Measurements from ENCODE around the gene DNER.
"Not testable (repeated sequence)": the region's sequence is repeated elsewhere in the genome, so short reads cannot be mapped to it uniquely, and the experiment has no call there.

The DNER gene

DNA sequence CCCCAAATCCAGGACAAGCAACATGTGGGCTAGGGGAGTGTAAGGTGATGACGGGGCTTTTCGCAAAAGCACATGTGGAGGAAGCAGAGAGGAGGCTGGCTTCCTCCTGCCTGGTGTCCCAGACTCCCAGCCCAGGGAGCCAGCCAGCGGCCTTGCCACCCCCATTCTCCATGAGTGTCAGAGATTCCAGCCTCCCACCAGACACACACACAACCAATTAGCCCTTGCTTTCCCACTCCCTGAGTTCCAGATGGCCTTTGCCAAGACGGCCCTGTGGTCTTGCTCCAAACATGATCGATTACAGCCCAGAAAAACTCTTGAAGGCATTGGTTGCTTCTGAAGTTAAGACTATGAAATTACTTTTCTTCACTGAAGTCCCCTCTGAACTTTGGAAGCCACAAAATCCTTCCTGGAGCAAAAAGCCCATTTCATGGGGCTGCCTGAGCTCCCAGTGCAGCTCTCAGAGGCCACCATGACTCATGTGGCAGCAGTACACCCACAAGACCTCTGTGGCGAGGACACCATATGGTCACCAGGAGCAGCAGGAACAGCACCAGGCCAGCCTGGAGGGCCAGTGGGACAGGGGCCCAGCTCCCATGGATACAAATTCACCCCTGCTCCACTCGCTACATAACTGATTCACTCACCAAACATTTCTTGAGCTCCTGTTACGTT is 374.1 kb downstream of the DNER start:
- DNase-seq (ENCODE audit: insufficient read length, low spot score) (peak; percentile 21), FAIRE-seq (no peak)
- TF ChIP-seq POLR2A (IDR thresholded peaks at IDR 0.05; ENCODE audit: low read depth, low read length) = no peak

DNA sequence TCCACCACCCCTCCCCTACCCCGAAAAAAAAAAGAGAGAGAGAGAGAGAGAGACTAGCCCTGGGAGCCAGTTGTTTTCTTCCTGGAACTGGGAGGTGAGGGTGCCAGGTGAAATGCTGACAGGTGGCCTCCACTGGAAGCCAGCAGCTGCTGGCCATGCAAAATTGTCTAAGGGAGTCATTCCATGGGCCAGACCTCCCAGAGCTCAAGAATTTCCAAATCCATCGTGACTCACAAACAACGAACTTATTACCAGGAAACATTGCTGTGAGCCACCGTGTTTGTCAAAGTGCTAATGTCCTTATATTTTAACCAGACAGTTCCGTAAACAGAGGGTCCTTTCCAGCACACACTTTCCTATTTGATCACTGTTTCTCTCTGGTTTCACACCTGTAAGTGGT is 374.7 kb downstream of the DNER start:
- no peak for DNase-seq (ENCODE audit: insufficient read length, low spot score)
- FAIRE-seq = no peak
- TF ChIP-seq POLR2A (IDR thresholded peaks at IDR 0.05; ENCODE audit: low read depth, low read length) = no peak

DNA sequence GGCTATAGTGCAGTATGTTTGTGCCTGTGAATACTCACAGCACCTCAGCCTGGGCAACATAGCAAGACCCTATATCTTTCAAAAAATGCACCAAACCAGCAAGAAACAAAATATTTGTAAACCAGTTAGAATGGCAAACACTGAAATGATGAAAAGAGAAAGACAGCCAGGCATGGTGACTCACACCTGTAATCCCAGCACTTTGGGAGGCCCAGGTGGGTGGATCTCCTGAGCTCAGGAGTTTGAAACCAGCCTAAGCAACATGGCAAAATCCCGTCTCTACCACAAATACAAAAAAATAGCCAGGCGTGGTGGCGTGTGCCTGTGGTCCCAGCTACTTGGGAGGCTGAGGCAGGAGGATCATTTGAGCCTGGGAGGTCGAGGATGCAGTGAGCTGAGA is 375.2 kb downstream of the DNER start:
- FAIRE-seq; DNase-seq (ENCODE audit: insufficient read length, low spot score): not testable (repeated sequence)

DNA sequence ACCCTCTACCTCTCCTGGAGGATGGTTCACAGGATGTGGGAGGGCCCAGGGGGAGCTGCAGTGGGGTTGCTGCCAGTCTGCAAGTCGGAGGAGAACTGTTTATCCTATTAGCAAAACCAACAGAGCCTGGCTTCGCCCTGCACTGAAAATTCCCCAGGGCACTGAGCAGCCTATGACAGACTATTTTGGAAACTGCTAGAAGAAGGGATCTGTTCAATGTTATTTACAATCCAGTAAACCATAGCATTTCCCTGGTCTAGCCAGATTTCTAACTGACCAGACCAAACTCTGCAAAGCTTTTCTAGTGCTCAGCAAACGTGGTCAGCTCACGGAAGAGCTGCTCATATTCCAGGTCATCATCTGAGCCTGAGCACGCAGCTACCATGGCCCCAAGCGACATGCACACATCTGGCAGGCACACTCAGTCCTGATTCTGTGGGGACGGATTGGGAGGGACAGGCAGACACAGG is 378.4 kb downstream of the DNER start:
- no peak for DNase-seq (ENCODE audit: insufficient read length, low spot score)
- TF ChIP-seq POLR2A (IDR thresholded peaks at IDR 0.05; ENCODE audit: low read depth, low read length) = no peak
- FAIRE-seq = no peak

DNA sequence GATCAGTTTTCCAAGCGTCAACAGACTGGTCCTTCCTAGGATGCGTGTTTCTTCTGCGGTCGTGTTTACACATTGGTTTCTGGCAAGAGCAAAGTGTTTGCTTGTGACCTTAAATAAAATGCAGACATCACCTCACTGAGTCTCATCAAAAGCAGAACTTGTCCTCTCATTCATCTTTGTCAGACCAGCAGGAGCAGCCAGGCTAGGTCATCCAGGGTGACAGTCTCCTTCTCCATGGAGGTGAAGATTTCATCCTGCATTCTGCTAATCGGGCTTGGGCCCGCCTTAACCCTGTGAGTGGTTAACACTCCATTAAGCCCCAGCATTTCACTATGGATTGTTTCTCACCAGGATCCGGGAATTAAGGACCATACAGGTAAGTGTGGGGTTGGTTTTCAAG is 379.0 kb downstream of the DNER start:
- no peak for TF ChIP-seq POLR2A (IDR thresholded peaks at IDR 0.05; ENCODE audit: low read depth, low read length)
- DNase-seq (ENCODE audit: insufficient read length, low spot score) = no peak
- no peak for FAIRE-seq

DNA sequence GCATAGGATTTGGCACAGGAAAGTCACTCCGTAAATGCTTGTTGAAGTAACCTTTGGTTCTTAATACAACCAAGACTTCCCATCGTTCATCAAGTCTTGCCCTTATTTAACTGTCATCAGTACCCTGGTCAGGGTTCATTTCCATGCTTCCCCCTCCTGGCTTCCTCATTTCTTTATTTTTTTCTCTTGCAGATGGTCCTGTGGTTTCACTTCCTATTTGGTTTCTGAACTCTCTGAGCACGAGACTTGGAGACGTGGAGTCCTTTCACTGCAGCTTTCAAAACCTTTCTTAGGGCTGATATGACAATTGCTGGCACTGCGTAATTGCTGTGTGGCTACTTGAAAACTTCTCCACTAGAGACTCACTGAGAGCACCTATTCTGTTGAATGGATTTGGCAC is 383.4 kb downstream of the DNER start:
- DNase-seq (ENCODE audit: insufficient read length, low spot score) = no peak
- FAIRE-seq = no peak
- no peak for TF ChIP-seq POLR2A (IDR thresholded peaks at IDR 0.05; ENCODE audit: low read depth, low read length)

DNA sequence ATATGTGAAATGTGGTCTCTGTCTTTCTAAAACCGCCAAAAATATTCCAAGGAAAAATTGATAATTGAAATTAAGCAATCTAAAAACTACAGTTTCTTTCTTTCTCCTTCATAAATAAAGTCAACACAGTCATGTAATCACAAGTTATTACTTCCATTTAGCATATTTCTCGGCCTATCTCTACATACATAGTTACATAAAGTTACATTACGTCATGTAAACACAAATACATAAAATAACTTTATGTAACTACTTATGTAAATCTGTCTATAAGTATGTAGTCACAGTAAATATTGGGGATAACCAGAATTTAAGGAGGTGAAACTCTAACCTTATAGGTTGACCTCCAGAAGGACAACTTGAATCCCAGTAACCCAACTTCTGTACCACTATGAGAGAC is 394.8 kb downstream of the DNER start:
- no peak for TF ChIP-seq POLR2A (IDR thresholded peaks at IDR 0.05; ENCODE audit: low read depth, low read length)
- no peak for DNase-seq (ENCODE audit: insufficient read length, low spot score)
- FAIRE-seq = no peak

DNA sequence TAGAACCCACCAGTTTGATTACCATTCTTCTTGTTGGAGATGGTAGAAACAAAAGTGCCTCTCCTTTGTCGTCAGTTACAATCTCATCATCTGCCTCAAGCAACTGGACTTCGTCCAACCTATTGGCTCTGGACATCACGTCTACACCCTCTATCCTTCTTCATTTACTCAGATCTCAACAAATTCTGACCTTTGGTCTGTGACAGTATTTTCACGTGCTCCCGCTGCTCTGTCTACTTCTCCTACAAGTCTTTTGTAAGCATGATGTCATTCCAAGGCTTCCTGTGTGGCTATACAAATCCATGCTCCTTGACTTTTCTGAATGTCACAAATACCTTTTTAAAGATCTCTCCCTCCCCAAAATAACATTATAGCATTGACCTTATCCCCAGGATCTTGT is 400.2 kb downstream of the DNER start:
- DNase-seq (ENCODE audit: insufficient read length, low spot score) (no peak), FAIRE-seq (no peak)
- TF ChIP-seq POLR2A (IDR thresholded peaks at IDR 0.05; ENCODE audit: low read depth, low read length) = no peak

DNA sequence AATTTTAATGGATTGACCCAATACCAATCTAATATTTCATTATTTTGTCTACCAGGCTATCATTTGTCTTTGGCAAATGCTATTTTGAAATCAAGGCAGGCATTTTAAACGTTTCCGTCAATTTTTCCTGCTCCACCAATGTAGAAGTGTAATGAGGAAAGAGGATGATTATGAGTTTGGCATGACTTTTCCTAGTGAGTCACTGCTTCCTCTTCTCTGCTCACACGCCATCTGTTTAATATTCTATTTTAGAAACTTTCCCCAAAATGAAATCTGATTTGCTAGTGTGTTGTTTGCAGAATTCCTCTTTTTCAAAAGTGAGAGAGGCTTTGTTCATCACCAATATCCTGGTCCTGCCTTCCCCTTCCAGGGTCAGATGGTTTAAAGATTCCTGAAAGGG is 400.8 kb downstream of the DNER start:
- TF ChIP-seq POLR2A (IDR thresholded peaks at IDR 0.05; ENCODE audit: low read depth, low read length) = no peak
- FAIRE-seq (no peak), DNase-seq (ENCODE audit: insufficient read length, low spot score) (no peak)

Measured in H54 (cell line).